Panc1 (cell line): ENCODE measurements around the gene LY6G6F.

Source experiments
- POLR2AphosphoS5 ChIP-seq: IDR thresholded peaks from 2 replicates; pipeline ENCODE4 v1.6.1; 2012; ENCODE audit warnings: mild to moderate bottlenecking, low read depth, low read length, moderate library complexity
- SIN3A ChIP-seq: IDR thresholded peaks from 2 replicates; pipeline ENCODE4 v1.6.1; 2012; ENCODE audit warnings: low read depth, mild to moderate bottlenecking, low read length, moderate library complexity, borderline replicate concordance; ENCODE audit not compliant: insufficient read depth
- TF ChIP-seq, protein P1 (sequence below), 2 experiments: IDR thresholded peaks; 2 replicates each; pipeline ENCODE4 v1.6.1; 2011 to 2012; ENCODE audit warnings: low read depth in 2 of 2, control low read depth in 1 of 2, low read length in 1 of 2, mild to moderate bottlenecking in 1 of 2, moderate library complexity in 1 of 2; ENCODE audit not compliant: insufficient read depth in 1 of 2
- TF ChIP-seq, protein P2 (sequence below): fragments of 450-650 bp; IDR thresholded peaks from 2 replicates; pipeline ENCODE4 v1.5.1; 2017; ENCODE audit warnings: mild to moderate bottlenecking

DNA sequence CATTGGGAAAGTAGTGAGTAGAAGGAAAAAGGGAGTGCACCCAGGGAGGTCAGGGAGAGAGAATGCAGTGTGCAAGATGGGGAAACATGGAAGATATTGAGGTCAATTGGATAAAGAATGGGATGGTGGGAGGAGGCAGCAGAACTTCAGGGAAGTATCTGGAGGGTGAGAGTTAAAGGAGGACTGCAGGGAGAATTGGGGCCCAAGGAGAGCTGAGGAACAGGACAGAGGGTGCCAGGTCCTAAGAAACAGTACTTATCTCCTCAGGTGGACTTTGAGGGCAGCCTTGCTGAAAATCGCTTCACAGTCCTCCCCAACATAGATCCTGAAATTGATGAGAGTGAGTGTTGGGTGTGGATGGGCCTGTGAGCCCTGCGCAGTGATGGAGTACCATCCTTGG, 51.6 kb downstream of the LY6G6F start:
- no peak for TF ChIP-seq POLR2AphosphoS5
- TF ChIP-seq, protein P1, sequence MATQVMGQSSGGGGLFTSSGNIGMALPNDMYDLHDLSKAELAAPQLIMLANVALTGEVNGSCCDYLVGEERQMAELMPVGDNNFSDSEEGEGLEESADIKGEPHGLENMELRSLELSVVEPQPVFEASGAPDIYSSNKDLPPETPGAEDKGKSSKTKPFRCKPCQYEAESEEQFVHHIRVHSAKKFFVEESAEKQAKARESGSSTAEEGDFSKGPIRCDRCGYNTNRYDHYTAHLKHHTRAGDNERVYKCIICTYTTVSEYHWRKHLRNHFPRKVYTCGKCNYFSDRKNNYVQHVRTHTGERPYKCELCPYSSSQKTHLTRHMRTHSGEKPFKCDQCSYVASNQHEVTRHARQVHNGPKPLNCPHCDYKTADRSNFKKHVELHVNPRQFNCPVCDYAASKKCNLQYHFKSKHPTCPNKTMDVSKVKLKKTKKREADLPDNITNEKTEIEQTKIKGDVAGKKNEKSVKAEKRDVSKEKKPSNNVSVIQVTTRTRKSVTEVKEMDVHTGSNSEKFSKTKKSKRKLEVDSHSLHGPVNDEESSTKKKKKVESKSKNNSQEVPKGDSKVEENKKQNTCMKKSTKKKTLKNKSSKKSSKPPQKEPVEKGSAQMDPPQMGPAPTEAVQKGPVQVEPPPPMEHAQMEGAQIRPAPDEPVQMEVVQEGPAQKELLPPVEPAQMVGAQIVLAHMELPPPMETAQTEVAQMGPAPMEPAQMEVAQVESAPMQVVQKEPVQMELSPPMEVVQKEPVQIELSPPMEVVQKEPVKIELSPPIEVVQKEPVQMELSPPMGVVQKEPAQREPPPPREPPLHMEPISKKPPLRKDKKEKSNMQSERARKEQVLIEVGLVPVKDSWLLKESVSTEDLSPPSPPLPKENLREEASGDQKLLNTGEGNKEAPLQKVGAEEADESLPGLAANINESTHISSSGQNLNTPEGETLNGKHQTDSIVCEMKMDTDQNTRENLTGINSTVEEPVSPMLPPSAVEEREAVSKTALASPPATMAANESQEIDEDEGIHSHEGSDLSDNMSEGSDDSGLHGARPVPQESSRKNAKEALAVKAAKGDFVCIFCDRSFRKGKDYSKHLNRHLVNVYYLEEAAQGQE (IDR thresholded peaks at IDR 0.05; ENCODE audit: insufficient read depth in 1 of 2, low read depth in 2 of 2, low read length in 1 of 2), result no peak
- TF ChIP-seq, protein P2, sequence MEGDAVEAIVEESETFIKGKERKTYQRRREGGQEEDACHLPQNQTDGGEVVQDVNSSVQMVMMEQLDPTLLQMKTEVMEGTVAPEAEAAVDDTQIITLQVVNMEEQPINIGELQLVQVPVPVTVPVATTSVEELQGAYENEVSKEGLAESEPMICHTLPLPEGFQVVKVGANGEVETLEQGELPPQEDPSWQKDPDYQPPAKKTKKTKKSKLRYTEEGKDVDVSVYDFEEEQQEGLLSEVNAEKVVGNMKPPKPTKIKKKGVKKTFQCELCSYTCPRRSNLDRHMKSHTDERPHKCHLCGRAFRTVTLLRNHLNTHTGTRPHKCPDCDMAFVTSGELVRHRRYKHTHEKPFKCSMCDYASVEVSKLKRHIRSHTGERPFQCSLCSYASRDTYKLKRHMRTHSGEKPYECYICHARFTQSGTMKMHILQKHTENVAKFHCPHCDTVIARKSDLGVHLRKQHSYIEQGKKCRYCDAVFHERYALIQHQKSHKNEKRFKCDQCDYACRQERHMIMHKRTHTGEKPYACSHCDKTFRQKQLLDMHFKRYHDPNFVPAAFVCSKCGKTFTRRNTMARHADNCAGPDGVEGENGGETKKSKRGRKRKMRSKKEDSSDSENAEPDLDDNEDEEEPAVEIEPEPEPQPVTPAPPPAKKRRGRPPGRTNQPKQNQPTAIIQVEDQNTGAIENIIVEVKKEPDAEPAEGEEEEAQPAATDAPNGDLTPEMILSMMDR, result no peak
- TF ChIP-seq SIN3A, result no peak
